LNCaP clone FGC (cell line): ENCODE data around the gene TMEM139.
A peak's percentile ranks its signal among the peaks of the same experiment; 100 is the strongest.

Experiments
- DNase-seq: peaks from one replicate; pipeline ENCODE4 v3.0.0-alpha.2; 2011; ENCODE audit warnings: low read depth
- H3K4me3 ChIP-seq: 2 replicates; pipeline ENCODE4 v1.5.1; 2011; ENCODE audit warnings: mild to moderate bottlenecking, low read depth, low read length, control low read depth
- CTCF ChIP-seq: IDR thresholded peaks from 2 replicates; pipeline ENCODE4 v1.5.1; 2012; ENCODE audit warnings: mild to moderate bottlenecking; ENCODE audit not compliant: control insufficient read depth, insufficient read depth; ENCODE audit errors: extremely low read depth

The TMEM139 gene

GRCh38 chr7:143296686-143297085 lies 11.9 kb downstream of the TMEM139 start:
- no peak for TF ChIP-seq CTCF
- DNase-seq = no peak
- H3K4me3 ChIP-seq = no peak overlapping the region

- H3K4me3 ChIP-seq = no peak overlapping the region
- no peak for TF ChIP-seq CTCF
- no peak for DNase-seq
These were observed 14.6 kb downstream of the TMEM139 start for GRCh38 chr7:143299346-143299745.

GRCh38 chr7:143299840-143300239 lies 15.1 kb downstream of the TMEM139 start:
- no peak for DNase-seq
- TF ChIP-seq CTCF = peak; percentile 45; the same call in 1 of the 2 replicates
- H3K4me3 ChIP-seq = no peak overlapping the region

- TF ChIP-seq CTCF = no peak
- no peak overlapping the region; the same call in 1 of the 2 replicates for H3K4me3 ChIP-seq
- peak; percentile 85 for DNase-seq
These were observed 16.5 kb downstream of the TMEM139 start for GRCh38 chr7:143300959-143301935.

- H3K4me3 ChIP-seq = no peak overlapping the region
- no peak for DNase-seq
- TF ChIP-seq CTCF = no peak
These were observed 19.0 kb downstream of the TMEM139 start for GRCh38 chr7:143303733-143304132.

GRCh38 chr7:143304938-143305337 lies 20.2 kb downstream of the TMEM139 start:
- H3K4me3 ChIP-seq = no peak overlapping the region
- DNase-seq = no peak
- TF ChIP-seq CTCF = no peak
